SK-N-MC (cell line): Measurements from ENCODE around the gene CACNB4.

ENCODE experiments used
- EZH2 ChIP-seq: fragments of 200-600 bp; sonication (generic); IDR thresholded peaks from one replicate; pipeline ENCODE4 v1.6.1; 2017; ENCODE audit warnings: antibody characterized with exemption
- FOXP2 ChIP-seq: optimal IDR thresholded peaks from 2 replicates; pipeline ENCODE3; 2011; ENCODE audit warnings: mild to moderate bottlenecking, moderate library complexity; ENCODE audit not compliant: insufficient read depth; ENCODE audit errors: extremely low read length, control extremely low read depth
- POLR2AphosphoS5 ChIP-seq: IDR thresholded peaks from 2 replicates; pipeline ENCODE4 v1.6.1; 2012; ENCODE audit warnings: mild to moderate bottlenecking, low read depth, low read length, borderline replicate concordance

DNA sequence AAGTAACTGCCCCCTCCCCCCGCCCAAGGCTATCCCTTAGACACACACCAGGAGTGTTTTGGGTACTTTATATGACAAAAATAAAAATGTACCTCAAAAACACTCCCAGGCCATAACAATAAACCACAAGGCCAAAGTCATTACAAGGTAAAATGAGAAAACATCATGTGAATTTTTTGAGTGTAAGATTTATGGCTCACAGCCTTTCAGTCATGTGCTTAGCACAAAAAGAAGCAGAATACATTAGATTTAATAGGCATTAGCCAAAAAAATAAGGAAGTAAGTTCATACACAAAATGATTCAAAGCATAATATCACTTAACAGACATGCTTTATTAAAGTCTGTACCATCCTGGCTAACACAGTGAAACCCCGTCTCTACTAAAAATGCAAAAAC lies 103.7 kb downstream of the CACNB4 start:
- no peak for TF ChIP-seq POLR2AphosphoS5
- no peak for TF ChIP-seq EZH2
- TF ChIP-seq FOXP2, result no peak
